Measurements from ENCODE around the gene CTDNEP1.

The CTDNEP1 gene

DNA sequence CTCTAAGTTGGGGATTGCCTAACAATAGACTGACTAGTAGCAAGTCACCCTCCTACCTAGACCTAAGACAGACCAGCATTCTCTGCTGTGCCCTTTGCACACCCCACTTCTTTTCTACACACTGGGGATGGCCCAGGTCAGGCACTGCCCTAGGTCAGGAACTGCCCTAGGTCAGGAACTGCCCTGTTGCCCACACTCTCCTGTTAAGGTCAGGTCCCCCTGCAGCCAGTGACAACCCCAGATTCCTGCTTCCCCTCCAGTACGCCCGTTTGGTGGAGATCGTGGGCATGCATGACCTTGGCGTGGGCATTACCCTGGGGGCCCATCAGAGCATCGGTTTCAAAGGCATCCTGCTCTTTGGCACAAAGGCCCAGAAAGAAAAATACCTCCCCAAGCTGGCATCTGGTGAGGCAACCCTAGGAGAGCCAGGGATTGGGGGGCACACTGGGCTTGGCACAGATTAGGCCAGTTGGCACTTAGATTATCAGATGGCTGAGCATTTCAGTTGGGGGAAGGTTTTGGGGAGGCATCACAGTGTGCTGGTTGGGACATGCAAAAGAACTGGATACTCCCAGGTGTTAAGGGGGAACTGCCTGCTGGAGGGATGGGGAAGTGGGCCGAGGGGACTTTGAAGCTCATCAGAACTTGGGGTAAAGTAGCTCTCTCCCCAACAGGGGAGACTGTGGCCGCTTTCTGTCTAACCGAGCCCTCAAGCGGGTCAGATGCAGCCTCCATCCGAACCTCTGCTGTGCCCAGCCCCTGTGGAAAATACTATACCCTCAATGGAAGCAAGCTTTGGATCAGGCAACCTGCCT, 30.0 kb downstream of the CTDNEP1 start:
- no peak overlapping the region; the same call in 1 of the 2 replicates for H3K27ac ChIP-seq (ENCODE audit: low read depth, low read length)
- peaks cover 16% of the 10 kb centered on the region for H3K79me2 ChIP-seq (ENCODE audit: control insufficient read depth, low read length)
- peak overlapping the region; percentile 82; the same call in 1 of the 2 replicates for H3K4me2 ChIP-seq (ENCODE audit: low read length)
- no peak overlapping the region for H3K4me3 ChIP-seq (ENCODE audit: low read length)
- no peak for TF ChIP-seq EZH2phosphoT487 (IDR thresholded peaks at IDR 0.05; ENCODE audit: borderline replicate concordance, low read length)
- TF ChIP-seq, protein P1, sequence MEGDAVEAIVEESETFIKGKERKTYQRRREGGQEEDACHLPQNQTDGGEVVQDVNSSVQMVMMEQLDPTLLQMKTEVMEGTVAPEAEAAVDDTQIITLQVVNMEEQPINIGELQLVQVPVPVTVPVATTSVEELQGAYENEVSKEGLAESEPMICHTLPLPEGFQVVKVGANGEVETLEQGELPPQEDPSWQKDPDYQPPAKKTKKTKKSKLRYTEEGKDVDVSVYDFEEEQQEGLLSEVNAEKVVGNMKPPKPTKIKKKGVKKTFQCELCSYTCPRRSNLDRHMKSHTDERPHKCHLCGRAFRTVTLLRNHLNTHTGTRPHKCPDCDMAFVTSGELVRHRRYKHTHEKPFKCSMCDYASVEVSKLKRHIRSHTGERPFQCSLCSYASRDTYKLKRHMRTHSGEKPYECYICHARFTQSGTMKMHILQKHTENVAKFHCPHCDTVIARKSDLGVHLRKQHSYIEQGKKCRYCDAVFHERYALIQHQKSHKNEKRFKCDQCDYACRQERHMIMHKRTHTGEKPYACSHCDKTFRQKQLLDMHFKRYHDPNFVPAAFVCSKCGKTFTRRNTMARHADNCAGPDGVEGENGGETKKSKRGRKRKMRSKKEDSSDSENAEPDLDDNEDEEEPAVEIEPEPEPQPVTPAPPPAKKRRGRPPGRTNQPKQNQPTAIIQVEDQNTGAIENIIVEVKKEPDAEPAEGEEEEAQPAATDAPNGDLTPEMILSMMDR (IDR thresholded peaks at IDR 0.05; ENCODE audit: low read depth, low read length, poor library complexity, severe bottlenecking) = no peak
- peaks cover 17% of the 10 kb centered on the region for H3F3A ChIP-seq (ENCODE audit: control insufficient read depth, insufficient read depth)
- peaks cover 55% of the 10 kb centered on the region for H3K36me3 ChIP-seq (ENCODE audit: control insufficient read depth, low read length)
- no peaks in the 10 kb centered on the region for H3K9me3 ChIP-seq (ENCODE audit: control insufficient read depth, insufficient read depth, low read length)
- H3K4me1 ChIP-seq (ENCODE audit: control insufficient read depth, low read length) = peaks cover 42% of the 10 kb centered on the region
- no peaks in the 10 kb centered on the region for H3K27me3 ChIP-seq (ENCODE audit: control insufficient read depth, low read length)
- peaks cover 5% of the 10 kb centered on the region; the same call in 1 of the 2 replicates for H4K20me1 ChIP-seq (ENCODE audit: control insufficient read depth, insufficient read depth, low read depth, low read length)
- no peaks in the 10 kb centered on the region for H3K9me2 ChIP-seq (replicated peaks; ENCODE audit: control insufficient read depth, low read length)

DNA sequence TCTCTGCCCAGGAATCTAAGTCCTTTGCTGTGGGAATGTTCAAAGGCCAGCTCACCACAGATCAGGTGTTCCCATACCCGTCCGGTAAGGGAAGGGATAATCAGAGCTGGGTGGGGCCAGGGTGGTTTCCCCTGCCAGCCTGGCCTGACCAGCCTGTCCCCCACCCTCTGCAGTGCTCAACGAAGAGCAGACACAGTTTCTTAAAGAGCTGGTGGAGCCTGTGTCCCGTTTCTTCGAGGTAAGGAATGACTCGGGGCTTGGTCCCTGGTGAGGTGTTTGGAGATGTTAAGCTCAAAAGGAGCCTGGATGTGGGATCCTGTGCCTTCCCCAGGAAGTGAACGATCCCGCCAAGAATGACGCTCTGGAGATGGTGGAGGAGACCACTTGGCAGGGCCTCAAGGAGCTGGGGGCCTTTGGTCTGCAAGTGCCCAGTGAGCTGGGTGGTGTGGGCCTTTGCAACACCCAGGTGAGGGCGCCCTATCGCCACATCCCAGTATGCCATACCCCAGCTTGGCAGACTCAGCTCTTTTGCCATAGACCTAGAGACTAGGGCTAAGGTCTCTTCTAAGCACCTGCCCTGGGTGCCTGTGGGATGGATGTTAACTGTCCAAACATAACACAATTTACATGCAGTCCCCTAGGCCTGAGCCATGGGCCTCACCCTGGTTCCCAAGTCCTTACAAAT, 30.8 kb downstream of the CTDNEP1 start:
- Histone ChIP-seq H3K4me3 (ENCODE audit: low read length) (peak overlapping the region; percentile 73), H4K20me1 (ENCODE audit: control insufficient read depth, insufficient read depth, low read depth, low read length) (peaks cover 5% of the 10 kb centered on the region; the same call in 1 of the 2 replicates), H3K9me3 (ENCODE audit: control insufficient read depth, insufficient read depth, low read length) (no peaks in the 10 kb centered on the region), H3F3A (ENCODE audit: control insufficient read depth, insufficient read depth) (peaks cover 17% of the 10 kb centered on the region), H3K4me1 (ENCODE audit: control insufficient read depth, low read length) (peaks cover 50% of the 10 kb centered on the region), H3K9me2 (replicated peaks; ENCODE audit: control insufficient read depth, low read length) (no peaks in the 10 kb centered on the region), H3K4me2 (ENCODE audit: low read length) (peak overlapping the region; percentile 82), H3K79me2 (ENCODE audit: control insufficient read depth, low read length) (peaks cover 23% of the 10 kb centered on the region), H3K36me3 (ENCODE audit: control insufficient read depth, low read length) (peaks cover 48% of the 10 kb centered on the region), H3K27ac (ENCODE audit: low read depth, low read length) (peak overlapping the region; percentile 43), H3K27me3 (ENCODE audit: control insufficient read depth, low read length) (no peaks in the 10 kb centered on the region)
- TF ChIP-seq EZH2phosphoT487 (IDR thresholded peaks at IDR 0.05; ENCODE audit: borderline replicate concordance, low read length) = no peak
- TF ChIP-seq, protein P1 (IDR thresholded peaks at IDR 0.05; ENCODE audit: low read depth, low read length, poor library complexity, severe bottlenecking) = peak; percentile 58

DNA sequence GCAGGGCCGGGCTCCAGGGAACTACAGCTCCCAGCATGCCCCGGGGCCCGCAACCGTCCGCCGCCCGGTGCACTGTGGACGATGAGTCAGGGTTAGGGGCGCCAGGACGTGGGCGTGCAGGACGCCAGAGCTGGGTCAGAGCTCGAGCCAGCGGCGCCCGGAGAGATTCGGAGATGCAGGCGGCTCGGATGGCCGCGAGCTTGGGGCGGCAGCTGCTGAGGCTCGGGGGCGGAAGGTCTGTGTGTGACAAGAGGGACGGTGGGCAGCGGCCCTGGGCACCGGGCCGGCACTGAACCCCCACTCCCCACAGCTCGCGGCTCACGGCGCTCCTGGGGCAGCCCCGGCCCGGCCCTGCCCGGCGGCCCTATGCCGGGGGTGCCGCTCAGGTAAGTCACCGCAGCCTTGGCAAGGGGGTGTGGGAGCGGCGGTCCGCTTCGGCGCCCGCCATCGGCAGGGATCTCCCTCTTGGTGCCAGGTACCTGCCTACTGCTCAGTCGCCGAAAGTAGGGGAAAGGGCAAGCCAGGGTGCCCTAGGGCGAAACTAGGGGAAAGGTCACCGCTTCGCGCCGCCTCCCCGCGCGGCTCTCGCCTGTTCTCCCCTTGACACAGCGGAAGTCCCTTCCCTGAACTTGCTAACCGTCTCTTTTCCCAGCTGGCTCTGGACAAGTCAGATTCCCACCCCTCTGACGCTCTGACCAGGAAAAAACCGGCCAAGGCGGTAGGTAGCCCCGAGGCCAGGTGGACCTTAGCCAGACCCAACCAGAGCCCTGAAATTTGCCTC, 31.5 kb downstream of the CTDNEP1 start, which contains the start of the genes ACADVL and DLG4:
TSS of gene ACADVL (plus strand) at position 127 of the 781 bp plus-strand sequence. CDS start at position 174, 47 bp downstream.
TSS of gene DLG4 (minus strand) at position 25 of the 781 bp plus-strand sequence.
- H3K79me2 ChIP-seq (ENCODE audit: control insufficient read depth, low read length) = peaks cover 26% of the 10 kb centered on the region
- no peaks in the 10 kb centered on the region for H3K9me3 ChIP-seq (ENCODE audit: control insufficient read depth, insufficient read depth, low read length)
- TF ChIP-seq, protein P1 (IDR thresholded peaks at IDR 0.05; ENCODE audit: low read depth, low read length, poor library complexity, severe bottlenecking) = no peak
- TF ChIP-seq EZH2phosphoT487 (IDR thresholded peaks at IDR 0.05; ENCODE audit: borderline replicate concordance, low read length) = no peak
- H3K27me3 ChIP-seq (ENCODE audit: control insufficient read depth, low read length) = no peaks in the 10 kb centered on the region
- H3K4me1 ChIP-seq (ENCODE audit: control insufficient read depth, low read length) = peaks cover 56% of the 10 kb centered on the region
- peak within 1 kb of the TSS; percentile 82 for H3K4me2 ChIP-seq (ENCODE audit: low read length)
- H3K4me3 ChIP-seq (ENCODE audit: low read length) = peak within 1 kb of the TSS; percentile 73
- H4K20me1 ChIP-seq (ENCODE audit: control insufficient read depth, insufficient read depth, low read depth, low read length) = peaks cover 5% of the 10 kb centered on the region; the same call in 1 of the 2 replicates
- peak within 1 kb of the TSS; percentile 43 for H3K27ac ChIP-seq (ENCODE audit: low read depth, low read length)
- no peaks in the 10 kb centered on the region for H3K9me2 ChIP-seq (replicated peaks; ENCODE audit: control insufficient read depth, low read length)
- peaks cover 17% of the 10 kb centered on the region for H3F3A ChIP-seq (ENCODE audit: control insufficient read depth, insufficient read depth)
- peaks cover 42% of the 10 kb centered on the region for H3K36me3 ChIP-seq (ENCODE audit: control insufficient read depth, low read length)
